HG02759 (cell line): Measurements from ENCODE around the gene ANKRD13B.

Source experiments
- ATAC-seq: cut with Tn5 transposase; IDR thresholded peaks from one replicate; pipeline ENCODE4 v1.9.1; 2021; ENCODE audit warnings: mild to moderate bottlenecking, moderate library complexity; ENCODE audit not compliant: unreplicated experiment

Gene ANKRD13B

GRCh38 chr17:29568331-29569244 is 24.3 kb upstream of the ANKRD13B start, which contains the start of gene TP53I13:
TP53I13 (plus strand) TSS chr17:29568701; CDS start chr17:29568759, 58 bp downstream.
- peak; percentile 53 for ATAC-seq

GRCh38 chr17:29569245-29569950 is 23.5 kb upstream of the ANKRD13B start:
- no peak for ATAC-seq

GRCh38 chr17:29570521-29570920 is 22.4 kb upstream of the ANKRD13B start:
- ATAC-seq = no peak

GRCh38 chr17:29571486-29571882 is 21.4 kb upstream of the ANKRD13B start:
- ATAC-seq = no peak

- ATAC-seq = no peak
These were observed 20.9 kb upstream of the ANKRD13B start for GRCh38 chr17:29571883-29572681.

- no peak for ATAC-seq
These were observed 20.0 kb upstream of the ANKRD13B start for GRCh38 chr17:29572691-29573557.

GRCh38 chr17:29573558-29573869 is 19.4 kb upstream of the ANKRD13B start:
- no peak for ATAC-seq

- no peak for ATAC-seq
These were observed 18.8 kb upstream of the ANKRD13B start for GRCh38 chr17:29573871-29574731.

GRCh38 chr17:29574732-29575510 is 18.0 kb upstream of the ANKRD13B start:
- ATAC-seq = no peak

- no peak for ATAC-seq
These were observed 17.3 kb upstream of the ANKRD13B start for GRCh38 chr17:29575511-29576213.

GRCh38 chr17:29576214-29577000 is 16.5 kb upstream of the ANKRD13B start:
- ATAC-seq = no peak

- no peak for ATAC-seq
These were observed 15.9 kb upstream of the ANKRD13B start for GRCh38 chr17:29577001-29577370.

GRCh38 chr17:29577385-29578211 is 15.3 kb upstream of the ANKRD13B start:
- no peak for ATAC-seq

GRCh38 chr17:29578626-29579485 is 14.1 kb upstream of the ANKRD13B start:
- no peak for ATAC-seq
